ENCODE data around the gene CIDEB.

GRCh38 chr14:24289649-24290280 is 18.0 kb downstream of the CIDEB start:
- no peak for TF ChIP-seq CTCF (conservative IDR thresholded peaks at IDR 0.05; ENCODE audit: low read depth, low read length)
- no peak for TF ChIP-seq EZH2 (IDR thresholded peaks at IDR 0.05; ENCODE audit: borderline replicate concordance, low read depth, low read length, poor library complexity, severe bottlenecking)

Data from A673 (cell line).